ENCODE results near the gene TARBP1. TPM values are rescaled to one million over a fixed set of nuclear protein-coding genes. Genes with fewer than 3 reads are reported as not detected.

Gene TARBP1
- total RNA-seq, 1 experiment from 2014 or later, result 39.9 TPM

- no peak for DNase-seq (ENCODE audit: low read depth, low spot score)
- in situ Hi-C loops (cut with HindIII; ENCODE audit: low pct_unique_long_range_greater_than_20kb, low sequenced_read_pairs), result no loop called here
Measured at GRCh38 chr1:234348964-234349363, 130.0 kb downstream of the TARBP1 start.

- in situ Hi-C loops (cut with HindIII; ENCODE audit: low pct_unique_long_range_greater_than_20kb, low sequenced_read_pairs), result no loop called here
- no peak for DNase-seq (ENCODE audit: low read depth, low spot score)
Measured at GRCh38 chr1:234345237-234345636, 133.7 kb downstream of the TARBP1 start.

- no peak for DNase-seq (ENCODE audit: low read depth, low spot score)
- in situ Hi-C loops (cut with HindIII; ENCODE audit: low pct_unique_long_range_greater_than_20kb, low sequenced_read_pairs), result no loop called here
Measured at GRCh38 chr1:234342774-234343173, 136.2 kb downstream of the TARBP1 start.

Other genes starting within 250 kb of the TARBP1 start
- gene COA6, start 105.7 kb downstream of the TARBP1 start, total RNA-seq (2014; rRNA removed; shearing (Covaris generic)), result 102 and 108 TPM in 2 replicates
- 46.1 and 47.5 TPM in 2 replicates for gene IRF2BP2, start 131.0 kb upstream of the TARBP1 start, total RNA-seq (2014; rRNA removed; shearing (Covaris generic))

Measured in SK-MEL-5 (cell line).